SK-N-SH (cell line): ENCODE results near the gene AMT. TPM values are rescaled to one million over a fixed set of nuclear protein-coding genes. Genes with fewer than 3 reads are reported as not detected.
A peak's percentile ranks its signal among the peaks of the same experiment; 100 is the strongest.

Source experiments
- CTCF ChIA-PET: fragments of 300-600, 350-600 bp; formaldehyde crosslinking; extraction: SDS; loops from one replicate; lab custom pipeline; 2021; lab: Yijun Ruan, JAX
- POLR2A ChIA-PET: fragments of 350-600 bp; sonication (Branson Sonifier 250); formaldehyde crosslinking; extraction: SDS; loops from one replicate; lab custom pipeline; 2020; ENCODE audit warnings: antibody characterized with exemption, inconsistent platforms; lab: Yijun Ruan, JAX
- DNase-seq: peaks from one replicate; pipeline ENCODE4 v3.0.0; 2012
- H2AFZ ChIP-seq: fragments of 200-600 bp; sonication (generic); 2 replicates; pipeline ENCODE4 v1.8.1; 2016; ENCODE audit warnings: antibody characterized with exemption, mild to moderate bottlenecking, low read depth
- H3F3A ChIP-seq: fragments of 200-600 bp; sonication (generic); replicated peaks from 2 replicates; pipeline ENCODE3; 2016; ENCODE audit warnings: antibody characterized with exemption, mild to moderate bottlenecking; ENCODE audit not compliant: insufficient read depth
- H3K27ac ChIP-seq, 2 experiments: fragments of 200-500 bp in 1 of 2; fragments of 200-600 bp in 1 of 2; sonication (Bioruptor generic) in 1 of 2; sonication (generic), shearing (Covaris generic) in 1 of 2; 2 replicates each; pipeline versions ENCODE4 v1.5.1 to v1.6.1; 2014 to 2016; ENCODE audit warnings: low read depth in 2 of 2, inconsistent platforms in 1 of 2, low read length in 1 of 2, mild to moderate bottlenecking in 1 of 2, mixed read lengths in 1 of 2
- H3K27me3 ChIP-seq: fragments of 200-600 bp; sonication (generic), shearing (Covaris generic); 2 replicates; pipeline ENCODE4 v1.6.1; 2016; ENCODE audit warnings: mixed run types; ENCODE audit not compliant: insufficient read depth
- H3K36me3 ChIP-seq, 2 experiments: fragments of 200-500 bp in 1 of 2; fragments of 200-600 bp in 1 of 2; sonication (Bioruptor generic) in 1 of 2; sonication (generic) in 1 of 2; replicated peaks in 1 of 2; 2 replicates each; pipeline versions ENCODE3 to v1.5.1; 2014 to 2016; ENCODE audit warnings: low read length in 1 of 2, mild to moderate bottlenecking in 1 of 2; ENCODE audit not compliant: insufficient read depth in 2 of 2, control insufficient read depth in 1 of 2
- H3K4me1 ChIP-seq, 2 experiments: fragments of 200-500 bp in 1 of 2; fragments of 200-600 bp in 1 of 2; sonication (Bioruptor generic) in 1 of 2; sonication (generic), shearing (Covaris generic) in 1 of 2; 2 replicates each; pipeline versions ENCODE4 v1.5.1 to v1.6.1; 2014 to 2016; ENCODE audit warnings: low read depth in 1 of 2, low read length in 1 of 2, mixed run types in 1 of 2; ENCODE audit not compliant: insufficient read depth in 2 of 2, control insufficient read depth in 1 of 2
- H3K4me2 ChIP-seq: fragments of 200-600 bp; sonication (generic), shearing (Covaris generic); 2 replicates; pipeline ENCODE4 v1.6.1; 2017; ENCODE audit warnings: mixed run types
- H3K4me3 ChIP-seq, 2 experiments: fragments of 200-500 bp in 1 of 2; fragments of 200-600 bp in 1 of 2; sonication (Bioruptor generic) in 1 of 2; sonication (generic), shearing (Covaris generic) in 1 of 2; 2 replicates each; pipeline versions ENCODE4 v1.5.1 to v1.8.1; 2014 to 2016; ENCODE audit warnings: low read depth in 2 of 2, inconsistent platforms in 1 of 2, low read length in 1 of 2, mild to moderate bottlenecking in 1 of 2, mixed read lengths in 1 of 2, moderate library complexity in 1 of 2
- H3K79me2 ChIP-seq: fragments of 200-600 bp; sonication (generic); 2 replicates; pipeline ENCODE4 v1.8.1; 2017; ENCODE audit warnings: mild to moderate bottlenecking; ENCODE audit not compliant: insufficient read depth
- H3K9ac ChIP-seq: fragments of 200-600 bp; sonication (generic); 2 replicates; pipeline ENCODE4 v1.6.1; 2017; ENCODE audit warnings: mixed run types
- H3K9me2 ChIP-seq: fragments of 200-600 bp; sonication (generic); 2 replicates; pipeline ENCODE4 v1.6.1; 2017; ENCODE audit warnings: mixed run types
- H3K9me3 ChIP-seq: fragments of 200-600 bp; sonication (generic); 2 replicates; pipeline ENCODE4 v1.6.1; 2017; ENCODE audit warnings: mixed run types, mild to moderate bottlenecking, moderate library complexity
- H4K20me1 ChIP-seq: fragments of 200-600 bp; sonication (generic); 2 replicates; pipeline ENCODE4 v1.6.1; 2017; ENCODE audit warnings: mild to moderate bottlenecking, mixed run types; ENCODE audit not compliant: insufficient read depth
- CHD2 ChIP-seq: fragments of 150-350 bp; IDR thresholded peaks from 2 replicates; pipeline ENCODE4 v1.6.1; 2018; ENCODE audit warnings: low read length; ENCODE audit not compliant: partially characterized antibody
- CTCF ChIP-seq: fragments of 200-600 bp; sonication (generic); IDR thresholded peaks from 2 replicates; pipeline ENCODE4 v1.6.1; 2017; ENCODE audit warnings: antibody characterized with exemption, mild to moderate bottlenecking, moderate library complexity
- ELF1 ChIP-seq: IDR thresholded peaks from 2 replicates; pipeline ENCODE4 v1.4.0; 2012
- EZH2phosphoT487 ChIP-seq: fragments of 200-600 bp; sonication (generic); IDR thresholded peaks from 2 replicates; pipeline ENCODE4 v1.6.1; 2017; ENCODE audit warnings: low read depth, mixed run types, mild to moderate bottlenecking, antibody characterized with exemption, moderate library complexity, borderline replicate concordance
- FOSL2 ChIP-seq: IDR thresholded peaks from 2 replicates; pipeline ENCODE4 v1.4.0; 2012; ENCODE audit warnings: low read depth, mild to moderate bottlenecking, moderate library complexity, borderline replicate concordance
- FOXJ3 ChIP-seq: sonication (generic); formaldehyde crosslinking; IDR thresholded peaks from 2 replicates; pipeline ENCODE4 v1.5.1; 2020; ENCODE audit warnings: mild to moderate bottlenecking, missing genetic modification reagents
- FOXM1 ChIP-seq: IDR thresholded peaks from 2 replicates; pipeline ENCODE4 v1.4.0; 2012; ENCODE audit warnings: low read depth, mild to moderate bottlenecking
- GABPA ChIP-seq: IDR thresholded peaks from 2 replicates; pipeline ENCODE4 v1.4.0; 2012; ENCODE audit warnings: low read depth, mild to moderate bottlenecking
- GATA2 ChIP-seq: sonication (generic); formaldehyde crosslinking; IDR thresholded peaks from 2 replicates; pipeline ENCODE4 v1.5.0; 2020; ENCODE audit warnings: mild to moderate bottlenecking, missing genetic modification reagents
- JUND ChIP-seq: IDR thresholded peaks from 2 replicates; pipeline ENCODE4 v1.4.0; 2012
- MAX ChIP-seq: IDR thresholded peaks from 2 replicates; pipeline ENCODE4 v1.4.0; 2012; ENCODE audit warnings: low read depth
- MEF2A ChIP-seq: IDR thresholded peaks from 2 replicates; pipeline ENCODE4 v1.4.0; 2012; ENCODE audit warnings: low read depth, borderline replicate concordance
- MXI1 ChIP-seq: IDR thresholded peaks from 2 replicates; pipeline ENCODE4 v1.6.1; 2012; ENCODE audit warnings: mild to moderate bottlenecking, low read depth, low read length, improper control_type of control experiment
- NFIC ChIP-seq: IDR thresholded peaks from 2 replicates; pipeline ENCODE4 v1.4.0; 2012; ENCODE audit warnings: borderline replicate concordance
- PBX3 ChIP-seq: IDR thresholded peaks from 2 replicates; pipeline ENCODE4; 2012
- POLR2AphosphoS5 ChIP-seq: IDR thresholded peaks from 2 replicates; pipeline ENCODE4 v1.6.1; 2012; ENCODE audit warnings: low read depth, low read length
- RAD21 ChIP-seq: IDR thresholded peaks from 2 replicates; pipeline ENCODE4 v1.6.1; 2012; ENCODE audit warnings: mild to moderate bottlenecking, low read length
- REST ChIP-seq: IDR thresholded peaks from 2 replicates; pipeline ENCODE4 v1.6.1; 2012; ENCODE audit warnings: mild to moderate bottlenecking, low read depth, low read length, moderate library complexity
- RXRA ChIP-seq: IDR thresholded peaks from 2 replicates; pipeline ENCODE4 v1.4.0; 2012; ENCODE audit warnings: low read depth, mild to moderate bottlenecking, borderline replicate concordance
- TAF1 ChIP-seq: IDR thresholded peaks from 2 replicates; pipeline ENCODE4 v1.6.1; 2012; ENCODE audit warnings: low read depth, mild to moderate bottlenecking, low read length, moderate library complexity, borderline replicate concordance
- TCF12 ChIP-seq: IDR thresholded peaks from 2 replicates; pipeline ENCODE4 v1.4.0; 2012
- TEAD4 ChIP-seq: IDR thresholded peaks from 2 replicates; pipeline ENCODE4 v1.4.0; 2012; ENCODE audit warnings: mild to moderate bottlenecking, borderline replicate concordance; ENCODE audit not compliant: insufficient read depth
- USF2 ChIP-seq: fragments of 150-350 bp; IDR thresholded peaks from 2 replicates; pipeline ENCODE4 v1.6.1; 2017; ENCODE audit warnings: antibody characterized with exemption, low read length, low read depth, borderline replicate concordance
- YY1 ChIP-seq: IDR thresholded peaks from 2 replicates; pipeline ENCODE4 v1.4.0; 2012; ENCODE audit warnings: low read depth, mild to moderate bottlenecking
- WGBS: methylation state at CpG from one replicate; pipeline ENCODE4 v1.1.6; 2017; ENCODE audit warnings: low lambda C conversion rate; 5-methylcytosine and 5-hydroxymethylcytosine counted together
- polyA plus RNA-seq, 3 experiments: library from polyadenylated mRNA; depleted of rRNA; stranded (reverse); fragments of >200 nt; gene quantifications; 2 replicates each; pipeline ENCODE4 v1.2.3, GENCODE V29; 2012

The AMT gene
- polyA plus RNA-seq, 1 of the 3 experiments (the other 2 are of a cell fraction), result 17.6 TPM

GRCh38 chr3:49469037-49469935, 47.0 kb upstream of the AMT start:
- H2AFZ ChIP-seq, result peak overlapping the region; percentile 86; the same call in 1 of the 2 replicates
- peak overlapping the region; percentile 78 for H3K4me2 ChIP-seq
- peaks cover 6% of the 10 kb centered on the region; the same call in 1 of the 2 replicates for H4K20me1 ChIP-seq
- peak; percentile 66 for DNase-seq
- H3K4me1 ChIP-seq, result peaks cover 5 to 20% of the 10 kb centered on the region in 2 experiments; a peak in 2 of 4 replicates
- WGBS, result 2% methylated on average over 18 of the region's 23 CpGs
- H3K27me3 ChIP-seq, result no peaks in the 10 kb centered on the region
- CTCF ChIA-PET, result interaction anchor here (0.5 to 3.4 kb wide), 6 partner anchors 9 to 481 kb away, joined by 3 to 19 read pairs (median 4); partner anchors contain the start of gene USP4
- H3K9me2 ChIP-seq, result no peaks in the 10 kb centered on the region
- H3K4me3 ChIP-seq, result peak overlapping the region; percentile 66 to 74
- peaks cover 35% of the 10 kb centered on the region for H3K79me2 ChIP-seq
- no peaks in the 10 kb centered on the region for H3K36me3 ChIP-seq
- peaks cover 29% of the 10 kb centered on the region for H3F3A ChIP-seq
- H3K9ac ChIP-seq, result peak overlapping the region; percentile 74
- H3K9me3 ChIP-seq, result no peaks in the 10 kb centered on the region
- POLR2A ChIA-PET, result interaction anchor here (0.5 to 1.2 kb wide), 6 partner anchors 12 to 471 kb away, joined by 3 to 5 read pairs (median 3); partner anchors contain the start of genes RBM6, USP4 and WDR6
- peak overlapping the region; percentile 97 for H3K27ac ChIP-seq
- TF ChIP-seq MXI1, result peak; percentile 67; the same call in 1 of the 2 replicates
- no peak for TF ChIP-seq CTCF
- TF ChIP-seq YY1, result 0 out of 2 replicates have a peak, but pooled peaks have one; percentile 22
- no peak for TF ChIP-seq ELF1
- no peak for TF ChIP-seq FOXM1
- no peak for TF ChIP-seq JUND
- no peak for TF ChIP-seq RAD21
- TF ChIP-seq FOSL2, result no peak
- peak; percentile 60; the same call in 1 of the 2 replicates for TF ChIP-seq TEAD4
- TF ChIP-seq CHD2, result peak; percentile 24
- peak; percentile 72; the same call in 1 of the 2 replicates for TF ChIP-seq MEF2A
- TF ChIP-seq TCF12, result 0 out of 2 replicates have a peak, but pooled peaks have one; percentile 7
- TF ChIP-seq GABPA, result no peak
- 0 out of 2 replicates have a peak, but pooled peaks have one; percentile 65 for TF ChIP-seq MAX
- TF ChIP-seq GATA2 (CRISPR knock-in tag), result no peak
- TF ChIP-seq PBX3, result no peak; the same call in 1 of the 2 replicates
- TF ChIP-seq EZH2phosphoT487, result no peak
- no peak for TF ChIP-seq REST
- TF ChIP-seq USF2, result no peak
- TF ChIP-seq POLR2AphosphoS5, result no peak; the same call in 1 of the 2 replicates
- TF ChIP-seq NFIC, result peak; percentile 73
- no peak for TF ChIP-seq RXRA
- peak; percentile 23; the same call in 1 of the 2 replicates for TF ChIP-seq TAF1
- TF ChIP-seq FOXJ3 (CRISPR knock-in tag), result no peak
